Glutamatergic neuron (in vitro differentiated cells): ENCODE measurements around the gene ZNF438. TPM values are rescaled to one million over a fixed set of nuclear protein-coding genes. Genes with fewer than 3 reads are reported as not detected.

Experiments used
- DNase-seq: peaks from one replicate; pipeline ENCODE4 v3.0.0; 2022
- H3K27ac Mint-ChIP-seq: one replicate; pipeline ENCODE4 v1.8.0; 2020; ENCODE audit warnings: mild to moderate bottlenecking, mixed read lengths, inconsistent platforms; ENCODE audit not compliant: unreplicated experiment
- H3K27me3 Mint-ChIP-seq: one replicate; pipeline ENCODE4 v1.8.0; 2020; ENCODE audit warnings: mild to moderate bottlenecking, moderate library complexity, mixed read lengths, inconsistent platforms; ENCODE audit not compliant: unreplicated experiment
- H3K36me3 Mint-ChIP-seq: one replicate; pipeline ENCODE4 v1.8.0; 2020; ENCODE audit warnings: mild to moderate bottlenecking, mixed read lengths, inconsistent platforms; ENCODE audit not compliant: unreplicated experiment
- H3K4me1 Mint-ChIP-seq: one replicate; pipeline ENCODE4 v1.8.0; 2020; ENCODE audit warnings: mild to moderate bottlenecking, low read depth, mixed read lengths, inconsistent platforms; ENCODE audit not compliant: unreplicated experiment
- H3K4me3 Mint-ChIP-seq: one replicate; pipeline ENCODE4 v1.8.0; 2020; ENCODE audit warnings: mild to moderate bottlenecking, mixed read lengths, inconsistent platforms; ENCODE audit not compliant: unreplicated experiment
- H3K9me3 Mint-ChIP-seq: one replicate; pipeline ENCODE4 v1.8.0; 2020; ENCODE audit warnings: mild to moderate bottlenecking, moderate library complexity, mixed read lengths, inconsistent platforms; ENCODE audit not compliant: unreplicated experiment
- CTCF ChIP-seq: fragments of 200-600 bp; sonication (generic); IDR thresholded peaks from one replicate; pipeline ENCODE4 v1.5.0; 2021; ENCODE audit not compliant: partially characterized antibody, unreplicated experiment
- total RNA-seq: library from RNA; stranded (reverse); fragmentation: NEBNext Ultra II Directional; extraction: Animal tissue kit (Norgen Biotek cat#: 25700); gene quantifications from one replicate; pipeline ENCODE4 v1.2.1, GENCODE V29; 2021; ENCODE audit not compliant: unreplicated experiment

ZNF438 gene
- total RNA-seq, 1 donor from 2014 or later, result 3.5 TPM

GRCh38 chr10:31020209-31020608 is 11.5 kb downstream of the ZNF438 start:
- no peak for DNase-seq
- Mint-ChIP-seq H3K4me3 (no peak overlapping the region), H3K4me1 (peaks cover 8% of the 10 kb centered on the region), H3K27me3 (peaks cover 2% of the 10 kb centered on the region), H3K27ac (no peak overlapping the region), H3K36me3 (no peaks in the 10 kb centered on the region), H3K9me3 (peaks cover 2% of the 10 kb centered on the region)
- no peak for TF ChIP-seq CTCF

GRCh38 chr10:31018962-31019361 is 12.7 kb downstream of the ZNF438 start:
- no peak overlapping the region for H3K4me3 Mint-ChIP-seq
- no peaks in the 10 kb centered on the region for H3K36me3 Mint-ChIP-seq
- no peak overlapping the region for H3K27ac Mint-ChIP-seq
- H3K9me3 Mint-ChIP-seq, result peaks cover 2% of the 10 kb centered on the region
- DNase-seq, result no peak
- peaks cover 2% of the 10 kb centered on the region for H3K27me3 Mint-ChIP-seq
- H3K4me1 Mint-ChIP-seq, result peaks cover 8% of the 10 kb centered on the region
- TF ChIP-seq CTCF, result no peak

- H3K27ac Mint-ChIP-seq, result no peak overlapping the region
- peaks cover 2% of the 10 kb centered on the region for H3K9me3 Mint-ChIP-seq
- peaks cover 8% of the 10 kb centered on the region for H3K4me1 Mint-ChIP-seq
- DNase-seq, result no peak
- no peaks in the 10 kb centered on the region for H3K36me3 Mint-ChIP-seq
- TF ChIP-seq CTCF, result no peak
- no peak overlapping the region for H3K4me3 Mint-ChIP-seq
- peaks cover 2% of the 10 kb centered on the region for H3K27me3 Mint-ChIP-seq
Measured at GRCh38 chr10:31018356-31018750, 13.3 kb downstream of the ZNF438 start.

GRCh38 chr10:31017534-31018355 is 13.9 kb downstream of the ZNF438 start:
- peaks cover 2% of the 10 kb centered on the region for H3K9me3 Mint-ChIP-seq
- peaks cover 8% of the 10 kb centered on the region for H3K4me1 Mint-ChIP-seq
- peaks cover 3% of the 10 kb centered on the region for H3K27me3 Mint-ChIP-seq
- H3K27ac Mint-ChIP-seq, result no peak overlapping the region
- no peak for DNase-seq
- H3K4me3 Mint-ChIP-seq, result no peak overlapping the region
- no peak for TF ChIP-seq CTCF
- H3K36me3 Mint-ChIP-seq, result no peaks in the 10 kb centered on the region

- DNase-seq, result no peak
- no peak for TF ChIP-seq CTCF
- Mint-ChIP-seq H3K27me3 (peaks cover 8% of the 10 kb centered on the region), H3K4me1 (peaks cover 5% of the 10 kb centered on the region), H3K36me3 (no peaks in the 10 kb centered on the region), H3K4me3 (no peak overlapping the region), H3K9me3 (peaks cover 2% of the 10 kb centered on the region), H3K27ac (no peak overlapping the region)
Measured at GRCh38 chr10:31014161-31014875, 17.3 kb downstream of the ZNF438 start.
